ENCODE data around the gene NDRG2.

GRCh38 chr14:20996521-20996920, 28.3 kb downstream of the NDRG2 start:
- TF ChIP-seq EZH2 (IDR thresholded peaks at IDR 0.05; ENCODE audit: borderline replicate concordance, low read depth, low read length, poor library complexity, severe bottlenecking) (no peak), CTCF (conservative IDR thresholded peaks at IDR 0.05; ENCODE audit: low read depth, low read length) (no peak)
